OCI-LY7 (cell line): Measurements from ENCODE around the gene PLEK. TPM values are rescaled to one million over a fixed set of nuclear protein-coding genes. Genes with fewer than 3 reads are reported as not detected.

Experiments used
- BruUV-seq: library from RNA; stranded (reverse); fragments of 400-500 nt; replicated peaks from 2 replicates; lab custom pipeline; 2021; lab: Mats Ljungman, UMichigan
- CTCF ChIA-PET: fragments of 300-600 bp; sonication (Branson Sonifier 250); formaldehyde crosslinking; loops from one replicate; lab custom pipeline; 2022; ENCODE audit warnings: antibody characterized with exemption; ENCODE audit not compliant: unreplicated experiment; lab: Charles Lee
- POLR2A ChIA-PET: fragments of 300-600 bp; sonication (Branson Sonifier 250); formaldehyde crosslinking; loops from one replicate; lab custom pipeline; 2022; ENCODE audit warnings: antibody characterized with exemption; lab: Charles Lee
- DNase-seq: peaks from one replicate; pipeline ENCODE4 v3.0.0-alpha.2; 2015; ENCODE audit warnings: low spot score
- H2AFZ ChIP-seq: fragments of 200-600 bp; sonication (generic), shearing (Covaris generic); 2 replicates; pipeline ENCODE4 v1.6.1; 2014; ENCODE audit warnings: mild to moderate bottlenecking, antibody characterized with exemption, low read length, moderate library complexity
- H3K27ac ChIP-seq: fragments of 200-600 bp; sonication (generic); 2 replicates; pipeline ENCODE4 v1.5.1; 2014; ENCODE audit warnings: mixed run types, low read depth, mild to moderate bottlenecking, moderate library complexity, low read length, inconsistent platforms; ENCODE audit not compliant: poor library complexity, severe bottlenecking
- H3K36me3 ChIP-seq: fragments of 200-600 bp; sonication (generic); 2 replicates; pipeline ENCODE4 v1.6.1; 2014; ENCODE audit warnings: mild to moderate bottlenecking, antibody characterized with exemption, low read length, moderate library complexity, mixed read lengths; ENCODE audit not compliant: insufficient read depth
- H3K4me1 ChIP-seq: fragments of 200-600 bp; sonication (generic); 2 replicates; pipeline ENCODE4 v1.5.1; 2014; ENCODE audit warnings: mild to moderate bottlenecking, low read length; ENCODE audit not compliant: insufficient read depth, poor library complexity, severe bottlenecking
- H3K4me2 ChIP-seq: fragments of 200-600 bp; sonication (generic); 2 replicates; pipeline ENCODE4 v1.6.1; 2014; ENCODE audit warnings: mild to moderate bottlenecking, low read length
- H3K4me3 ChIP-seq: fragments of 200-600 bp; sonication (generic); 2 replicates; pipeline ENCODE4 v1.5.1; 2014; ENCODE audit warnings: mild to moderate bottlenecking, low read depth, low read length; ENCODE audit not compliant: poor library complexity, severe bottlenecking
- H3K79me2 ChIP-seq: fragments of 200-600 bp; sonication (generic); 2 replicates; pipeline ENCODE4 v1.6.1; 2016; ENCODE audit warnings: low read depth, mild to moderate bottlenecking, low read length, moderate library complexity, mixed read lengths; ENCODE audit not compliant: insufficient read depth
- H3K9me2 ChIP-seq: fragments of 200-600 bp; sonication (generic); 2 replicates; pipeline ENCODE4 v1.6.1; 2016; ENCODE audit warnings: mild to moderate bottlenecking, low read length, mixed read lengths; ENCODE audit not compliant: insufficient read depth
- H3K9me3 ChIP-seq: fragments of 200-600 bp; sonication (generic); 2 replicates; pipeline ENCODE4 v1.6.1; 2014; ENCODE audit warnings: mild to moderate bottlenecking, mixed run types, low read length, mixed read lengths
- H4K20me1 ChIP-seq: fragments of 200-600 bp; sonication (generic); 2 replicates; pipeline ENCODE4 v1.6.1; 2014; ENCODE audit warnings: mild to moderate bottlenecking, antibody characterized with exemption, low read length, moderate library complexity, mixed read lengths; ENCODE audit not compliant: insufficient read depth
- EZH2phosphoT487 ChIP-seq: fragments of 200-600 bp; sonication (generic); IDR thresholded peaks from 2 replicates; pipeline ENCODE4 v1.6.1; 2018; ENCODE audit warnings: low read depth, borderline replicate concordance, mild to moderate bottlenecking, mixed run types, antibody characterized with exemption, low read length, moderate library complexity, mixed read lengths
- intact Hi-C: fragments of 100-400 bp; cut with micrococcal nuclease; formaldehyde crosslinking; loops from one replicate; pipeline ENCODE4 v1.10.0; 2022; ENCODE audit not compliant: unreplicated experiment
- total RNA-seq, 2 experiments: library from RNA; depleted of rRNA in 1 of 2; stranded (reverse); fragments of >200 nt in 1 of 2; shearing (Covaris generic) in 1 of 2; gene quantifications; 2 replicates each; pipeline ENCODE4 v1.2.3, GENCODE V29; 2014 to 2022
- TF ChIP-seq, protein P1 (sequence below): fragments of 200-600 bp; sonication (generic); conservative IDR thresholded peaks from 2 replicates; pipeline ENCODE4 v1.5.1; 2014; ENCODE audit warnings: mild to moderate bottlenecking, antibody characterized with exemption, low read length, moderate library complexity, mixed read lengths

Gene PLEK
- total RNA-seq, 2 experiments from 2014 or later: 20.8 to 80.6 TPM

- Histone ChIP-seq H3K4me2 (no peak within 1 kb of the TSS; the same call in 1 of the 2 replicates), H3K9me2 (no peaks in the 10 kb centered on the region), H3K9me3 (no peaks in the 10 kb centered on the region), H2AFZ (no peak within 1 kb of the TSS), H3K79me2 (no peaks in the 10 kb centered on the region), H3K27ac (no peak within 1 kb of the TSS), H3K4me1 (no peaks in the 10 kb centered on the region), H3K4me3 (no peak within 1 kb of the TSS), H4K20me1 (no peaks in the 10 kb centered on the region), H3K36me3 (no peaks in the 10 kb centered on the region)
- BruUV-seq: no TSS peak
- DNase-seq: no peak
- ChIA-PET CTCF (no interaction called here), POLR2A (interaction anchor here (0.6 kb wide), 1 partner anchor 311 kb away, joined by 3 read pairs; no protein-coding TSS in a partner anchor)
- intact Hi-C loops: no loop called here
- TF ChIP-seq, protein P1, sequence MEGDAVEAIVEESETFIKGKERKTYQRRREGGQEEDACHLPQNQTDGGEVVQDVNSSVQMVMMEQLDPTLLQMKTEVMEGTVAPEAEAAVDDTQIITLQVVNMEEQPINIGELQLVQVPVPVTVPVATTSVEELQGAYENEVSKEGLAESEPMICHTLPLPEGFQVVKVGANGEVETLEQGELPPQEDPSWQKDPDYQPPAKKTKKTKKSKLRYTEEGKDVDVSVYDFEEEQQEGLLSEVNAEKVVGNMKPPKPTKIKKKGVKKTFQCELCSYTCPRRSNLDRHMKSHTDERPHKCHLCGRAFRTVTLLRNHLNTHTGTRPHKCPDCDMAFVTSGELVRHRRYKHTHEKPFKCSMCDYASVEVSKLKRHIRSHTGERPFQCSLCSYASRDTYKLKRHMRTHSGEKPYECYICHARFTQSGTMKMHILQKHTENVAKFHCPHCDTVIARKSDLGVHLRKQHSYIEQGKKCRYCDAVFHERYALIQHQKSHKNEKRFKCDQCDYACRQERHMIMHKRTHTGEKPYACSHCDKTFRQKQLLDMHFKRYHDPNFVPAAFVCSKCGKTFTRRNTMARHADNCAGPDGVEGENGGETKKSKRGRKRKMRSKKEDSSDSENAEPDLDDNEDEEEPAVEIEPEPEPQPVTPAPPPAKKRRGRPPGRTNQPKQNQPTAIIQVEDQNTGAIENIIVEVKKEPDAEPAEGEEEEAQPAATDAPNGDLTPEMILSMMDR: no peak
- no peak for TF ChIP-seq EZH2phosphoT487
Observed at GRCh38 chr2:68319398-68320117, 45.5 kb upstream of the PLEK start, which contains the start of gene CNRIP1. TSS of gene CNRIP1 (minus strand) at chr2:68319949. CDS start at chr2:68319400, 549 bp downstream.

DNA sequence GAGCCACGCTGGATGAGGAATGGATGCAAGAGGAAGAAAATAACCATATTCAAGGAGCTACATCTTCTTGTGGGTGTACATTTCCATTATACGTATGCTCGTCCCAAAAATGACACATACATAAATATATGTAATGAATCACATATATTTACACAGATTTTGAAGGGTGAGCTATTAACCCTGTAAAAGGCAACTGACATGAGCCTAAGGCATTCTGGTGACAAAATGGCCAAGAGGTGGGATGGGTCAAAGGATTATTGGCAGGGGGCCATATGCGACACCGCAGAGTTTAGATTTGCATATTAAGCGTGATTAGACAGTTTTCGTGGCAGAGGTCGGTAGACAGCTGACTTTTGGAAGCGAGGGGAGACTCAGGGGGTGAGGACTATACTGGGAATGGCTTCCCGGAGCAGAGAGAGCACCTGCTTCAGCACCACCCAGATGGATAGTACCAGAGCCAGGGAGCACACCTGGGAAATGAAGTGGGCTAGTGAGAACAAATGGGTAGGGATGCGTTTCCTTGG is 44.9 kb upstream of the PLEK start:
- no TSS peak for BruUV-seq
- TF ChIP-seq, protein P1: no peak
- no peak for TF ChIP-seq EZH2phosphoT487
- intact Hi-C loops: no loop called here
- H3K4me2 ChIP-seq: no peak overlapping the region
- H3K4me3 ChIP-seq: no peak overlapping the region
- CTCF ChIA-PET: no interaction called here
- H2AFZ ChIP-seq: no peak overlapping the region
- no peaks in the 10 kb centered on the region for H3K9me2 ChIP-seq
- H3K27ac ChIP-seq: no peak overlapping the region
- H3K36me3 ChIP-seq: no peaks in the 10 kb centered on the region
- no peaks in the 10 kb centered on the region for H4K20me1 ChIP-seq
- POLR2A ChIA-PET: interaction anchor here (0.6 kb wide), 1 partner anchor 311 kb away, joined by 3 read pairs; no protein-coding TSS in a partner anchor
- no peaks in the 10 kb centered on the region for H3K4me1 ChIP-seq
- no peaks in the 10 kb centered on the region for H3K9me3 ChIP-seq
- no peaks in the 10 kb centered on the region for H3K79me2 ChIP-seq
- no peak for DNase-seq

GRCh38 chr2:68325056-68325455 is 40.0 kb upstream of the PLEK start:
- H3K4me3 ChIP-seq: no peak overlapping the region
- no peaks in the 10 kb centered on the region for H3K4me1 ChIP-seq
- H3K79me2 ChIP-seq: no peaks in the 10 kb centered on the region
- no peaks in the 10 kb centered on the region for H3K9me3 ChIP-seq
- H3K4me2 ChIP-seq: no peak overlapping the region
- ChIA-PET POLR2A (no interaction called here), CTCF (no interaction called here)
- H3K9me2 ChIP-seq: no peaks in the 10 kb centered on the region
- TF ChIP-seq EZH2phosphoT487: no peak
- TF ChIP-seq, protein P1: no peak
- intact Hi-C loops: no loop called here
- no peak overlapping the region for H3K27ac ChIP-seq
- H3K36me3 ChIP-seq: no peaks in the 10 kb centered on the region
- H4K20me1 ChIP-seq: no peaks in the 10 kb centered on the region
- no peak overlapping the region for H2AFZ ChIP-seq
- BruUV-seq: no TSS peak
- DNase-seq: no peak
